GM19397 (cell line): ENCODE data around the gene BCL2L15.
"Not testable (repeated sequence)": the region's sequence is repeated elsewhere in the genome, so short reads cannot be mapped to it uniquely, and the experiment has no call there.

Experiments
- ATAC-seq: cut with Tn5 transposase; IDR thresholded peaks from one replicate; pipeline ENCODE4 v1.9.1; 2021; ENCODE audit warnings: mild to moderate bottlenecking, moderate library complexity; ENCODE audit not compliant: unreplicated experiment

BCL2L15 gene

GRCh38 chr1:113872219-113872935, 15.0 kb downstream of the BCL2L15 start:
- ATAC-seq = no peak

GRCh38 chr1:113871597-113872113, 15.7 kb downstream of the BCL2L15 start, which contains the start of gene PTPN22:
TSS of gene PTPN22 (minus strand) at chr1:113871712.
- ATAC-seq = peak; percentile 89

- no peak for ATAC-seq
Measured at GRCh38 chr1:113870778-113871177, 16.6 kb downstream of the BCL2L15 start.

- no peak for ATAC-seq
Measured at GRCh38 chr1:113868387-113869083, 18.8 kb downstream of the BCL2L15 start.

- no peak for ATAC-seq
Measured at GRCh38 chr1:113861641-113862040, 25.7 kb downstream of the BCL2L15 start.

GRCh38 chr1:113860891-113861290, 26.5 kb downstream of the BCL2L15 start:
- ATAC-seq = no peak

- ATAC-seq = peak; percentile 83
Measured at GRCh38 chr1:113859478-113860175, 27.8 kb downstream of the BCL2L15 start.

- no peak for ATAC-seq
Measured at GRCh38 chr1:113858982-113859381, 28.4 kb downstream of the BCL2L15 start.

GRCh38 chr1:113858418-113858817, 29.0 kb downstream of the BCL2L15 start:
- ATAC-seq = peak; percentile 30

- ATAC-seq = no peak
Measured at GRCh38 chr1:113857776-113858175, 29.6 kb downstream of the BCL2L15 start.

GRCh38 chr1:113856401-113856790, 31.0 kb downstream of the BCL2L15 start:
- no peak for ATAC-seq

GRCh38 chr1:113855630-113856400, 31.6 kb downstream of the BCL2L15 start:
- ATAC-seq = no peak

GRCh38 chr1:113854234-113854633, 33.1 kb downstream of the BCL2L15 start:
- ATAC-seq = no peak

- ATAC-seq = not testable (repeated sequence)
Measured at GRCh38 chr1:113852694-113853093, 34.7 kb downstream of the BCL2L15 start.

- ATAC-seq = no peak
Measured at GRCh38 chr1:113850127-113850796, 37.1 kb downstream of the BCL2L15 start.

- no peak for ATAC-seq
Measured at GRCh38 chr1:113849072-113849471, 38.3 kb downstream of the BCL2L15 start.

GRCh38 chr1:113846391-113847035, 40.9 kb downstream of the BCL2L15 start:
- ATAC-seq = no peak

- no peak for ATAC-seq
Measured at GRCh38 chr1:113836534-113836933, 50.8 kb downstream of the BCL2L15 start.

- ATAC-seq = no peak
Measured at GRCh38 chr1:113835686-113836290, 51.6 kb downstream of the BCL2L15 start.
